ENCODE results near the gene PLP1. TPM values are rescaled to one million over a fixed set of nuclear protein-coding genes. Genes with fewer than 3 reads are reported as not detected.

The PLP1 gene
- total RNA-seq, 2 donors from 2014 or later: 5.1 to 16.0 TPM

DNA sequence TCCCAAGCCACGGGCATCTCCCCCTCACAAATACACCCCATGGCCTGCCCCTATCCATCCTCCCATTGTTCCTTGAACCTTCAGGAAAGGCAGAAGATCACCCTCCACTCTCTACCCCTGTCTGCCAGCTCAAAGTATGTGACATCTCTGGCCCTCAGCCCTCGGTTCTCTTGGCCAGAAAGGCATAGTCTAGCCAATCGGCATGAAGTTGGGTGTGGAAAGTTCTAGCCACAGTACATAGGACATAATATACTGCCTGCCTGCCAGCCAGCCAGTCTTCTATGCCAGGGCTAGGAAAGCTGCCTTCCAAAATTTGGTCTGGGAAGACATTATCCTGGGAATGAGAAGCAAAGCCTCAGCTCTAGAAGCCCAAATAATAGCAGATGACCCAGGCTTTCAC lies 3.2 kb upstream of the PLP1 start:
- Histone ChIP-seq H3K4me1 (ENCODE audit: control insufficient read depth, insufficient read depth, low read length) (no peaks in the 10 kb centered on the region), H3K9ac (ENCODE audit: extremely low read depth, low read length, poor library complexity, severe bottlenecking) (no peak overlapping the region), H3K27ac (ENCODE audit: low read depth, low read length) (no peak overlapping the region), H3K27me3 (ENCODE audit: control insufficient read depth, insufficient read depth, low read length, poor library complexity, severe bottlenecking) (no peaks in the 10 kb centered on the region), H3K9me3 (ENCODE audit: control insufficient read depth, low read length) (no peaks in the 10 kb centered on the region), H3K36me3 (ENCODE audit: control insufficient read depth, insufficient read depth, low read length) (no peaks in the 10 kb centered on the region), H3K4me3 (ENCODE audit: low read length) (no peak overlapping the region)
- Mint-ChIP-seq H3K36me3 (ENCODE audit: low read depth) (no peaks in the 10 kb centered on the region), H3K9me3 (no peaks in the 10 kb centered on the region), H3K27ac (no peak overlapping the region), H3K27me3 (ENCODE audit: insufficient read depth) (peaks cover 8% of the 10 kb centered on the region), H3K4me1 (peaks cover 44% of the 10 kb centered on the region), H3K4me3 (no peak overlapping the region)
- TF ChIP-seq, protein P1, sequence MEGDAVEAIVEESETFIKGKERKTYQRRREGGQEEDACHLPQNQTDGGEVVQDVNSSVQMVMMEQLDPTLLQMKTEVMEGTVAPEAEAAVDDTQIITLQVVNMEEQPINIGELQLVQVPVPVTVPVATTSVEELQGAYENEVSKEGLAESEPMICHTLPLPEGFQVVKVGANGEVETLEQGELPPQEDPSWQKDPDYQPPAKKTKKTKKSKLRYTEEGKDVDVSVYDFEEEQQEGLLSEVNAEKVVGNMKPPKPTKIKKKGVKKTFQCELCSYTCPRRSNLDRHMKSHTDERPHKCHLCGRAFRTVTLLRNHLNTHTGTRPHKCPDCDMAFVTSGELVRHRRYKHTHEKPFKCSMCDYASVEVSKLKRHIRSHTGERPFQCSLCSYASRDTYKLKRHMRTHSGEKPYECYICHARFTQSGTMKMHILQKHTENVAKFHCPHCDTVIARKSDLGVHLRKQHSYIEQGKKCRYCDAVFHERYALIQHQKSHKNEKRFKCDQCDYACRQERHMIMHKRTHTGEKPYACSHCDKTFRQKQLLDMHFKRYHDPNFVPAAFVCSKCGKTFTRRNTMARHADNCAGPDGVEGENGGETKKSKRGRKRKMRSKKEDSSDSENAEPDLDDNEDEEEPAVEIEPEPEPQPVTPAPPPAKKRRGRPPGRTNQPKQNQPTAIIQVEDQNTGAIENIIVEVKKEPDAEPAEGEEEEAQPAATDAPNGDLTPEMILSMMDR (conservative IDR thresholded peaks at IDR 0.05): no peak
- WGBS, 2 experiments (ENCODE audit: insufficient coverage in 1 of 2, insufficient read length in 1 of 2): 97% methylated on average over 3 of the region's 3 CpGs; no CpG with 5 or more reads in 1 of the 2 experiments
- no peak for DNase-seq

DNA sequence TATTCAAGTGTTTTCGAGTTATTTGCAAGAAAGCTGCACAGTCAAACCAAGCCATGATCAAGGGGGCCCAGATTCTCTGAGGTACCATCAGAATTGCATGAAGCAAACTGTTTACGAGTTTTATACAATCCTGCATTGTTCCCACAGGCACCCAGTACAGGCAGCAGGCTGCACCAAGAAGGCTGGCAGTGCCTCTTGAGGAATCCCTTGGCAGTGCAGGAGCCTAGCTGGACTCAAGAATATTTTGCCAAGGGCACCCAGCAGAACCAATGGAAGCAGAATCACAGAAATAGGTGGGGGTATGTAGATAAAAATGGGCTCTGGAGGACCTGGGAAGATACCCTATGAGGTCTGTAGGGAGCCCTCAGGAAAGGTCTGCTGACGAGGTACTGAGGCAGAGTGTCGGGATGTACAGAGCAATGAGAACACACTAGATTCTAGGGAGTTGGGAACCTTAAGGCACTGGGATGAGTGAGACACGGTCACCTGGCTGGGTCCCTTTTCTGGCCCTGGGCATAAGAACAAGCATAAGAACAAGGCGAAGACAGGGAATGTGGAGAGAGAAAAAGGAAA lies 2.5 kb upstream of the PLP1 start:
- Histone ChIP-seq H3K4me1 (ENCODE audit: control insufficient read depth, insufficient read depth, low read length) (no peaks in the 10 kb centered on the region), H3K27me3 (ENCODE audit: control insufficient read depth, insufficient read depth, low read length, poor library complexity, severe bottlenecking) (no peaks in the 10 kb centered on the region), H3K9ac (ENCODE audit: extremely low read depth, low read length, poor library complexity, severe bottlenecking) (no peak overlapping the region), H3K4me3 (ENCODE audit: low read length) (no peak overlapping the region), H3K9me3 (ENCODE audit: control insufficient read depth, low read length) (no peaks in the 10 kb centered on the region), H3K27ac (ENCODE audit: low read depth, low read length) (no peak overlapping the region), H3K36me3 (ENCODE audit: control insufficient read depth, insufficient read depth, low read length) (no peaks in the 10 kb centered on the region)
- WGBS, 2 experiments (ENCODE audit: insufficient coverage in 1 of 2, insufficient read length in 1 of 2): 86 to 87% methylated on average over 3 to 6 of the region's 6 CpGs
- H3K9me3 Mint-ChIP-seq: no peaks in the 10 kb centered on the region
- TF ChIP-seq, protein P1 (conservative IDR thresholded peaks at IDR 0.05): peak; percentile 69
- H3K4me3 Mint-ChIP-seq: no peak overlapping the region
- no peaks in the 10 kb centered on the region for H3K36me3 Mint-ChIP-seq (ENCODE audit: low read depth)
- peak; percentile 87 for DNase-seq
- no peak overlapping the region for H3K27ac Mint-ChIP-seq
- H3K4me1 Mint-ChIP-seq: peaks cover 39% of the 10 kb centered on the region
- peaks cover 8% of the 10 kb centered on the region for H3K27me3 Mint-ChIP-seq (ENCODE audit: insufficient read depth)

DNA sequence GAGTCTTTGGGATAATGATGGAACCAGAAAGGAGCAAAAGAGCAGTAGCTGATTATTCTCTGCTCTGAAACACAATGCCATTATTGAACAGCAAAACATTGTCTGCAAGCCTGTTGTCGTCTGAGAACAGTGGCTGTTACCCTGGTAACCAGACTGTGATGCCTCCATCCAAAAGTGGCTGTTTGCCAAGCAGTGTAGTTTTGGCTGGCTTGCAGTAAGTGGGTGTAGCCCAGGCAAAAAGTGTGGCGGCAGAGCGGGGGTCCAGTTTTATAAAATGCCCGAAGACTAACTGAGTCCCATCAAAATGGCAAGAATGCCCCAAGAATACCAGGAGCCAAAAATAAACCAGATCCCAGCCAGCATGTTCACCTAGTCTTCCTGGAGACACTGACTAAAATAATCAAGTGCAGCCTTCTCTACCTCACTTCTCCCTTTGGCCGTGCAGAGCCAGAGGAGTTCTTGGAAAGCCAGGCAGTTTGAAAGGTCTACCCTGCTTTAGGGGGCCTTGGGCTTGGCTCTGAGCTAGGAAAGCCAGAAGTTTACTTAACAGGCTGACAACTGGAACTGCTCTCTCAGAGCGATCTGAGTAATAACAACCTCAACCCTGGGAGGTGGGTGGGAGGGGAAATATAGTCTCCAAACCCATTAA lies 2.6 kb downstream of the PLP1 start:
- Mint-ChIP-seq H3K27ac (no peak overlapping the region), H3K27me3 (ENCODE audit: insufficient read depth) (peaks cover 8% of the 10 kb centered on the region), H3K36me3 (ENCODE audit: low read depth) (no peaks in the 10 kb centered on the region), H3K4me3 (no peak overlapping the region), H3K9me3 (no peaks in the 10 kb centered on the region), H3K4me1 (peaks cover 20% of the 10 kb centered on the region)
- Histone ChIP-seq H3K27me3 (ENCODE audit: control insufficient read depth, insufficient read depth, low read length, poor library complexity, severe bottlenecking) (no peaks in the 10 kb centered on the region), H3K4me1 (ENCODE audit: control insufficient read depth, insufficient read depth, low read length) (no peaks in the 10 kb centered on the region), H3K9ac (ENCODE audit: extremely low read depth, low read length, poor library complexity, severe bottlenecking) (no peak overlapping the region), H3K4me3 (ENCODE audit: low read length) (no peak overlapping the region), H3K36me3 (ENCODE audit: control insufficient read depth, insufficient read depth, low read length) (no peaks in the 10 kb centered on the region), H3K9me3 (ENCODE audit: control insufficient read depth, low read length) (no peaks in the 10 kb centered on the region), H3K27ac (ENCODE audit: low read depth, low read length) (peak overlapping the region; percentile 89)
- DNase-seq: no peak
- WGBS, 2 experiments (ENCODE audit: insufficient coverage in 1 of 2, insufficient read length in 1 of 2): 86 to 96% methylated on average over 1 to 6 of the region's 6 CpGs
- TF ChIP-seq, protein P1 (conservative IDR thresholded peaks at IDR 0.05): no peak
